HCEC 1CT (cell line): ENCODE data around the gene CYP27B1.

Experiments used
- DNase-seq: peaks from one replicate; pipeline ENCODE4 v3.0.0-alpha.2; 2017

CYP27B1 gene, protein sequence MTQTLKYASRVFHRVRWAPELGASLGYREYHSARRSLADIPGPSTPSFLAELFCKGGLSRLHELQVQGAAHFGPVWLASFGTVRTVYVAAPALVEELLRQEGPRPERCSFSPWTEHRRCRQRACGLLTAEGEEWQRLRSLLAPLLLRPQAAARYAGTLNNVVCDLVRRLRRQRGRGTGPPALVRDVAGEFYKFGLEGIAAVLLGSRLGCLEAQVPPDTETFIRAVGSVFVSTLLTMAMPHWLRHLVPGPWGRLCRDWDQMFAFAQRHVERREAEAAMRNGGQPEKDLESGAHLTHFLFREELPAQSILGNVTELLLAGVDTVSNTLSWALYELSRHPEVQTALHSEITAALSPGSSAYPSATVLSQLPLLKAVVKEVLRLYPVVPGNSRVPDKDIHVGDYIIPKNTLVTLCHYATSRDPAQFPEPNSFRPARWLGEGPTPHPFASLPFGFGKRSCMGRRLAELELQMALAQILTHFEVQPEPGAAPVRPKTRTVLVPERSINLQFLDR

DNA sequence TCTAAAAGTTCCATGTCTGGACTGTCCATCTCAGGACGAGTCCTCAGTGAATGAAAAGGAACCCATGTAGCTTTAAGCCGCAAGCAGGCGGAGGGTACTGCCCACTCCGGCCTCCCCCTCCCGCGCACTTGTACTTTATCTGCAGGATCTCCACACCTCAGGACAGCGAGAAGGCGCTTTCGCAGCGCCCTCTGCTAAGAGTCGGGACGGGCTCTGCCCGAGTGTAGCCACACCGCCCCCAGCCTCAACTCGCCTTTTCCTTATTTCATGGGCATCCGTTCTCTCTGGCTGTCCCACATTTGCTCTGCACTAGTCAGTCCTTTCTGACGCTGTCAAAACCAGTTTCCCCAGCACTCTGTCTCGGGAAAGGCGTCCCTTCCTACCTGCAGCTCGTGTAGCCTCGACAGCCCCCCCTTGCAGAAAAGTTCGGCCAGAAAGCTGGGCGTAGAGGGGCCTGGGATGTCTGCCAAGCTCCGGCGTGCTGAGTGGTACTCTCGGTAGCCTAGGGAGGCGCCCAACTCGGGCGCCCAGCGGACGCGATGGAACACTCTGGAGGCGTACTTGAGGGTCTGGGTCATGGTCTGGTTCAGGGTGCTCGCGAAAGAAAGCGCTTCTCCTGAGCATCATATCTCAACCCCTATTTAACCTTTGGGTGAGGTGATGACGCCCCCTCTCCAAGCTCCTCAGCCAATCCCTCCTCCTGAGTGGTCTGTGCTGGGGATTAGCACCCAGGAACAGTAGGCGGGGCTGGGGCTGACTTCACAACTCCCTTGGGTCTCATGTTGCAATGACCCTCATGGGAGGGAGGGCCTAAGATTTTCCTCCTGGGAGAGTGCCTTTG, at the start of gene CYP27B1:
CYP27B1 (minus strand) TSS at position 615 of the 841 bp plus-strand sequence; CDS start at position 578, 37 bp downstream.
- no peak for DNase-seq

DNA sequence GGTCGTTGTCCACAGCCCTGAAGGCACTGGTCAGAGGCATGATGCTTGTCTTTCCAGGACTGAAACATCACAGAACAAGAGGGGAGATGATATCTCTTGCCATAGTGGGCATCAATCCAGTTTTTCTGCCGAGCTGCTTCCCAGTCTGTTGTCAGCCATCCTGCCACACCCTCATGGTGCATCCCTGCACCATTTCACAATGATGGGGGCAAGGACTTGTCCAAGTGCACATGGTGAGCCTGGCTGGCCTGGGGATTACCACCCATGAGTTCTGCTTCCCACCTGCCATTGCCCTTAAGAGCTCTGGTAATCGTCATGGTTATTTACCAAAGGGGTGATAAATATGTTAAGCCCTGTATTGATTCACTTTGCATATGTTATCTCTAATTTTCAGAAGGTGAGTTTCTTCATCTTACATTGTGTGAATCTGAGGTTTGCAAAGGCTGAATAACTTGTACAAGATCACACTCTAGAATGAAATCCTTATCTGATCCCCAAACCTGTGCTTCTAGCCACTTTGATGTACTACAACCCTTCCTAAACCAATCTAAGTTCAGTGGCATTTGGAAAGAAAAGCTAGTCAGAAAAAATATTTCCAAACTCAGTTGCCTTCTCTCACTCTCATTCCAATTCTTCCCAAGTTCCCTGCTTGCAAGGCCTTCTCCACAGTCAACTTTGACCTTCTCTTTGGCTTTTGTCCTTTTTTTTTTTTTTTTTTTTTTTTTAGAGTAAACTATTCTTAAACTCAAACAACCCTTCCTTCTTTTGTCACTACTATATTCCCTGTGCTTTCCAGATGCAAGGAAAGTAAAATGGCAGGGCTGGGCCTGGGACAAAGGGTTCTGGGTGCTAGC, 49.4 kb upstream of the CYP27B1 start:
- DNase-seq, result no peak

DNA sequence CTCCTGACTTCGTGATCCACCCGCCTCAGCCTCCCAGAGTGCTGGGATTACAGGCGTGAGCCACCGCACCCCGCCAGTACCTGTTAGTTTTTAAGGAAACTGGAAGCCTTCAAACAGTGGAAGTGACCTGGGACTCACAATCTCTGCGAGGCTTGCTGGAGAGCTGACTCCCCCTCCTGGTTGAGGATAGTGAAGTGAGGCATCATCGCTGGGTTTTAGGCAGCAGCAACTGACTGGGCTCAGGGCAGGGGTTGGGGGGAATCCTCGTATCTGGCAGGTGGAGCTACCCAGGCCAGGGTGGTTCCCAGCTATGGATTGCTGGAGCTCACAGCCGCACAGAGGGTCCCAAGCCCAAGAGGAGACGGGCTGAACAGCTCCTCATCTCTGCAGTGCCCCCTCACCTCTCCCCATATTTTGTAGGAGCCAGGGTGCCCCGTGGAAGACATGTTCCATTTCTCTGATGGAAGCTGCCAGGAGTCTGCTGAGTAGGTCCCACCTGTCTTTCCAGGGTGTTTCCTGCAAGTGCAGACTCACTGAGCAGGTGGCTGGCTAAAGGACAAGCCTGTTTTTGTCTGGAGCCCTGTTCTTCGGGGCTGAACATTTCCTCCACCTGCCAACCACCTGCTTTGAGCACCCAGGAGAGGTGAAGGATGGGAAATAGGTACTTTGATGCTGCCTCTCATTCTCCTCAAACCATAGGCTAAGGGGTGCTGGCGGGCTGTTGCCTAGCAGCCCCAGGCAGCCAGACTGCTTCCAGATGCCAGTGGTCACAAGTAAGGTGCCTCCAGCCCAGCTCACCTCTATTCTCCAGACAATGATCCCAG, 48.5 kb upstream of the CYP27B1 start:
- DNase-seq, result no peak

DNA sequence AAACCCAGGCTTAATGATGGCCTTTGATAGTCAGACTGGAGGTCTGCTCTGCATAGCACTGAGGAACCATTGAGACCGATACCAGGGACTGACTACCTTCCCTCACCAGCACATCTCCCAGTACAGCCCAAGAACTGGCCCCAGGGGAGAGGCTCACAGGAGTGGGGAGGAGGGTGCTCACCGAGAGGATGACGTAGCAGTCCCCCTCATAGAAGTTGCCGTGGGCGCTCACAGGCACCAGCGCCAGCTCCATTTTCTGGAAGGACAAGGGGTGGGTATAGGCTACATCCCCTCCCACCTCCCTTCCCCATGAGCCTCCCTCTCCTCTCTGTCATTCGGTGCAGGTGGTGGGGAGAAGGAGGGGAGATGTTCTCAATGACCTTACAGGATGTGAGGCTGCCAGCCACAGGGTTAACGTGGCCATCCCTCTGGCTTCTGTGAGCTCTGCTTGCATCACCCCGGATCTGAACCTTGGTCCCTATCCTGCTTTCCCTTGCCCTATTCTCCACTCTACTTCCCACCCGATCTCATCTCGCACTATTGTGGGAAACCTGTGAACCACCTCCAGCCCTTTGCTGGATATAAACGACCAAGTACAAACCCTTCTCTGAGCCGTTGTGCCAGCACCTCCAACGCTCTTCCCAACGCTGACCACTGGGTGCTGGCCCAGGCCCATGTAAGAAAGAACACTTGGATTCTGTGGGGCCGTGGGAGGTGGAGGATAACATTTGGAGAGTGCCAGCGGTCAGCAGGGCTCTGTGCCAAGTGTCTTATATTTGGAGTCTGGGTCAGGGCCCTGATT, 47.3 kb upstream of the CYP27B1 start:
- DNase-seq, result no peak

DNA sequence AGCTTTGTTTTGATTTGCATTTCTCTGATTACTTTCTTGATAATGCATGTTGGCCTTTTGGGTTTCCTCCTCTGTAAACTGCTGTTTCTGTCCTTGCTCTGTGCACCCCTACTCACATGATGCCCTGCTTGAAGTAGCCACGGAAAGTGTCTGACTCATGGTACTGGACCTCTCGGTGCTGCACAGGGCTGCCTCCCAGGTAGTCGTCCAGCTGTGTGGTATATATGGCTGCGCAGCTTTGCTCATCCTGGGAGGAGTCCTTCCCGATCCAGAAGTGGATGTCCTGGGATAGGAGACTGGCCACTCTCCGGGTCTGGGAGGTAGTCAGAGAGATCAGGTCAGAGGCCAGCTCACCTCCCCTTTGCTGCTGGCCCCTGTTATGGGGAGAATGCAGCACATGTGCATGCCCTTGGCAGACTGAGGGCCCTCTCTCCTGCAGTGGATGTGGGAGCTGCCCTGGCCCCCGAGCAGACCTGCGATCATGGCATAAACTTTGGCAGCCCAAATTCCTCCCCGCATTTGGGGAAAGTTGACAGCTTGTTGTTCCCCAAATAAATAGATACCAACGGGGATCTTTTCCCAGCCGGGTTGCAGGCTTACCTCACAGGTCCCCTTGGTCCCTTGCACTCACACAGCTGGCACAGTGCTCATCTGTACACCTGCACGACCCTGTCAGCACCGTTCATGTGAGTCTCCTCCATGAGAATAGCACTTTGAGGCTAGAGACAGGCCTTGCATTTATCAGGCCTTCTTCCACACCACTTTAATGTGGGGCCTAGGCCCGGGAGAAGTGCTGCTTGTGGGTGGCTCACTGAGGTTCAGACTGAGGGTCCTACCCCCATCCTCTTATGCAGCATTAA, 46.5 kb upstream of the CYP27B1 start:
- DNase-seq, result no peak

DNA sequence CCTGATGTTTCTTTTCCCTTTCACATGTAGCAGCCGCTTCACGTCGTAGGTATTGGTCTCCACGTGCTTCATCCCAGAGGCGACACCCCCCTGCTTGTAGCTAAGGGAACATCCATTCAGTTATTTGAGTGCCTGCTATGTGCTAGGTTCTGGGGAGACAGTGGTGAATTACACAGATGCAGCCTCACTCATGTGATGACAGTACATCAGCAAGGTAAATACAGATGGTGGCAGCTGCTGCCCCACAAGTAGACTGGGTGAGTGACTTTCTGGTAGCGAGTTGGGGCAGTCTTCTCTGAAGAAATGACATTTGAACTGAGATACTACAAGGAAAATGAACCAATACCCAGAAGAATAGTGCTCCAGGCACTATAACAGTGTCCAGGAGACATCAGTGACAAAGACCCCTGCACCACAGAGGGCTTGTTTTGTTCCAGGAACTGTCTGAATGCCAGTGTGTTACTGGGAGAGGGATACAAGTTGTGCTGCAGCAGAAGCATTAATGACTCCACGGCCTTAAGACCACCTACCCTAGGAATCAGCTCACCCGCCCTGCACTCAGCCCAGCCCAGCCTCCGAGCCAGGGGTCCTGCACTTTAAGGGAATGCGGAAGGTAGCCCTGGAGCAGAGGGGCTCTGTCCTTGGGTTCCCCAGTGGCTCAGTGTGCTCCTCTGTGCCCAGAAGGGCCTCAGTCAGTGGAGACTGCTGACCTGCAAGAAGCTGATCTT, 44.3 kb upstream of the CYP27B1 start:
- no peak for DNase-seq

DNA sequence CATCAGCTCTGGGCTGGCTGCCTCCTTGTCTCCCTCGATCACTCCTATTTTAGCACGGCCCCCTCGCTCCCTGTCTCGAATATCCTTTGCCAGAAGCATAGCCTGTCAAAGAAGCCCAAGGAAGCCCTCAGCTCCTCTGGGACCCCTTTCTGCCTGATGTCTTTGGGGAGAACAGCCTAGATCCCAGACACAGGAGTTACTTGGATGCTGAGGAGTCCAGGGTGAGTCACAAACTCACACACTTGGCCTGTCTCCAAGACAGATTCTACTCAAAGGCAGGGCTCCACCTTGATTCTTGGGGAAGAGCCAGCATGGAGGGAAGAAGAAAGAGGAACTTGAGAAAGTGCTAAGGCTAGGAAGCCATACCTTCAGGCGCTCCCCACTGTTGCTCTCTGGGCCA, 43.6 kb upstream of the CYP27B1 start:
- peak; percentile 34 for DNase-seq

DNA sequence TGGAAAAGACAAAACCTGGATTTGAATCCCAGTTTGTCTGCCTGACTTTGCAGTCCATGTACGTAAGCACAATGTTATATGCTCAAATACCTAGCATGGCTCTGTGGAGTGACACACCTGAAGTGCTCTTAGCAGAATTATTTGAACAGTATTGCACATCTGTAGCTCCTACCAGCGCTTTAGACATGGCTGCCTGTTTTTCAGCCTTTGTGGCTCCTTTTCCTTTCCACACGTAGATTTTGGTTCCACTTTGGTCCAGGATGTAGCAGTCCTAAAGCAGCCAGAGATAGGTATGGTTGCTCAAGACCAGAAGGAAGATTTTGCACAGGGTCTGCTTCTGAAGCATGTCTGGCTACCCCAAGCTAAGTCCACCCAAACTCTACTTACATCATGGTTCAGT, 42.5 kb upstream of the CYP27B1 start:
- DNase-seq, result no peak

DNA sequence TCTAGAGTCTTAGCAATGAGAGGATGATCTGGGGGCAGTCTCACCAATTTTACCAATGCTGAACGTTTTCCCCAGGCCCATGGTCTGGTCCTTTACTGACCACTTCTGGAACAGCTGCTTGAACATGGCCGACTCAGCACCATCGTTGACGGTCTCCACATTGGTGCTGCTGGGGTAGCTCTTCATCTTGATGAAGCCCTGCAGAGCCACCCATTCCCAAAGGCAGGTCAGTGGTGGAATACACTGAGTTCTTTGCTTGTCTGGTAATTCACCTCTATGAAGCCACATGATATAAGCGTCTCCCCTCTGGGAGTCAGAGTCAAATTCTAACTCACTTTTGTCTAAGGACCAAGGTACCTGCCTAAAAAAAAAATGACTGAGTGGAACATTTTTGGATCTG, 41.5 kb upstream of the CYP27B1 start:
- DNase-seq, result no peak

DNA sequence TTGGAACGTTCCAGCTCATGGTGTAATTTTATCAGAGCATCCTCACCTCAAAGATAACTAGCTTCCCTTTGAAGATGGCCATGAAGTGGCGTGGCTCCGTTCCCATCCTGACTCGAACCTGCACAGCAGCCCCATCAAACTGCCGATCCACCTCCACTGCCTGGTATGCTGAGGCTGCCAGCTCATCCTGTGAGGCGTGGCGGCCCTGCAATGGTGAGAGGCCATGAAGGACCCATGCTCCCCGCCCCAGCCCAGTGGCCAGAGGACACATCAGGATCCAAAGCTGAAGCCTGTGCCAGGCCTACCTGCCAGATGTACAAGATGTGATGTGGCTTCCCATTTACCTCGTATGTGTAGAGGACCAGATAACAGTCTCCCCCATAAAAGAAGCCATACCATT, 40.4 kb upstream of the CYP27B1 start:
- DNase-seq, result no peak

DNA sequence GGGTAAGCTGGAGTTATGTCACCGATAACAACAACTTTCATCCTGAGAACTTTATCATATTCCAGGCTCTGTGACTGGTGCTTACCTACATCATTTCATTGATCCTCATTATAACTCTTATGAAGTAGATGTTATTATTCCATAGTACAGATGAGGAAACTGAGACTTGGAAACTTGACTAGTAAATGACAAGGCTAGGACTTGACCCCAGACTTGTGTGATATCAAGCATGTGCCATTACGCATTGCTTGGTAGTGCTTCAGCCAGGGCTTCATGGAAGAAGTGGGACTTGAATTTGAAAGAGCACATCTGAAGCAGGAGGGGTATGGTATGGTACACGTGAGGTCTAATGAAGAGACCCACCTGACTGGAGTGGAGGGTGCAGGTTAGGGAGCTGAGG, 39.8 kb upstream of the CYP27B1 start:
- DNase-seq, result no peak

DNA sequence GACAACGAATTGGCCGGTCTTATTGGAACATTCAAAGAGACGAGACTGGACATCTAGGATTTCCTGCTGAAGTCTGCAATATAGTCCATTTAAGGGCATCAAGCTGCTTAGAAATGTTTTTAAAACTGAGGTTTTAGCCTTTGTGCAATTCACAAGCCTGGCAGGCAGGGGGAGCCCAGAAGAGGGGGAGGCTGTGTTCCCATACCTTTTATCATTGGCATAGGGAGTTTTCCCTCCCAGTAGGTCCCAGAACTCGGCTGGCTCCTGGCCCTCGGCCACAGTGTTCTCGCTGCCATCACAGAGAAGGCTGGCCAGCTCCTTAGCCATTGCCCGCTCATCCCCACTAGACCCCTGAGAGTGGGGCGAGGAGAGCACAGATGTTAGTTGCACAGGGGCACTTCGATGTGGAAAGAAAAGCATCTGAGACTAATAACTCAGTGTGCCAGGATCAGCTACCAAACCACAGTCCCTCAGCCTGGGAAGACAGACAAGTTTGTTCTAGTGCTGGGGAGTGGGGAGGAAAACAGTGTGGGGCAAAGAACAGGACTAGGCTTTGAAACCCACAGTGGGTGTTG, 36.5 kb upstream of the CYP27B1 start:
- DNase-seq, result peak; percentile 58

DNA sequence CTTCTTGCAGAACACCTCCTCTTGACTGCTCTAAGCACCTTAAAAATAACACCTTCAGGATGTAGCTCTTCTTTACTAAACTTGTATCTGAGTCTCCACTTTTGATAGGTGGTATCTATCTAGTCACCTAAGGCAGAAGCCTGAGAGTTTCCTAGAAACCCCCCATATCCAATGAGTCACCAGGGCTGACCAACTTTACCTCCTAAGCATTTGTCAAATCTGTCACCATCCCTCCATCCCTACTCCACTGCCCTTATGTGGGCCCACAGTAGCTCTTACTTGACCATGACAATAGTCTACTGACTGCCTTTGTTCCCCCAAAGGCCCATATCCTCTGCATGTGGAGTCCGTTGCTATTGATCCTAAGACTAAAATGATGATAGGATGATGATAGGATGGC, 35.7 kb upstream of the CYP27B1 start:
- DNase-seq, result no peak

DNA sequence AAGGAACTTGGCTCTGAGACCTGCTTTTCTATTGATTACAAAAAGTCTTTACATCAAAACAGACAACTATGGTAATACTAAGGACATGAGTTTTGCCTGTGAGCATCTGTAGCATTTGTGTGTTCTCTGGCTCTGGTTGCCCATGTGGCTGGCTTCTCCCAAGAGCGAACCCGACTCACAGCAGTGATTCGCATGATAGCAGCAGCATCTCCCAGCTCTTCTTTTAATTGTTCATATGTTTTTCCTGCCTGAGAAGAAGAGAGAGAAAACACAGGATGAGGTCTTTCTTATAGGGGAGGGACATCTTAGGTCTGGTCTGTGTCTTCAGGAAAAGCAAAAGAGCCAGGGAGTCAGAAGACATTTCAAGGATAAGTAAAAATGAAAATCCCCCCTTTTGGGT, 34.1 kb upstream of the CYP27B1 start:
- DNase-seq, result no peak

DNA sequence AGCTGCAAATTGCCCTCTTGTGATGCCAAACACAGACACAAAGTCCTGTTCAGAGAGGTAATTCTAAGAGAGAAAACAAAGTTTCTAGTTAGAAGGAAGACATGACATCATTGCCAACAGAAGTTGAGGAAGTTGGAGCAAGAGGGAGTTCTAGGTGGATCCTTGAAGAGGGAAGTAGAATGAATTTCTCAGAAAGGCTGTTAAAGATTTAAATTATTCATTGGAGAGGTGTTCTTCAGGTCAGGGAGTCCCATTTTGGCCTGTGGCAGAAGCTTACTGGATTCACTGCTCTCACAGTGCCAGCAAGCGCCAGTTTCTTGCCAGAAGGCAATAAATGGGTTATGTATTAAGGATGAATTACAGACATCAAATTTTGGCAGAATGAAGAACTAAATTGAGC, 31.1 kb upstream of the CYP27B1 start:
- no peak for DNase-seq

DNA sequence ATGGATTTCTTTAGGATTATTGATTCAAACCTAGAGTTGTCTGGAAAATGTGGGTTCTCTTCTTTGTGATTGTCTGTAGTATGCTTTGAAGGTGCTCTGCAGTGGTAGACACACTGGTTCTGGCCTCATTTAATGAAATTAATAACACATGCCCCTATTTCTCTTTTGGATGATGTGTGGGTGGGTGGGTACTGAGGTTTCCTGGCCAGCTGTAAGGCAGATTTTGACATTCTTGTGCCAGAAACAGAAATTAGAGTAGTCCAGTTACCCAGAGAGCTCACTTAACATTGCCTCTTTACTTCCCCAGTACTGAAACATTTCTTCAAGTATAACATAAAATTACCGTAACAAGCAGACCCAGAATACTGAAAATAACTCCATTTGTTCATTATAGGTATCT, 30.1 kb upstream of the CYP27B1 start:
- no peak for DNase-seq

DNA sequence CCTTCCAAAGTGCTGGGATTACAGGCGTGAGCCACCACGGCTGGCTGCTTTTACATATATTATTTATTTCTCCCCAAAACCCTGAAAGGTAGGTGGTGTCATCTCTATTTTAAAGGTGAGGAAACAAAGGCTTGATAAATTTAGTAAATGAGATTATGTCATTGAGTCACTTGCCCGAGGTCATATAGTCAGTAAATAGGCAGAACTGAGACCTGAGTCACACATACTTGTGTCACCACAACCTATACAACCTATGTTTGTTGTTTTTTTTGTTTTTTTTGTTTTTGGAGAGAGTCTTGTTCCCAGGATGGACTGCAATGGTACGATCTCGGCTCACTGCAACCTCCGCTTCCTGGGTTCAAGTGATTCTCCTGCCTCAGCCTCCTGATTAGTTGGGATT, 28.5 kb upstream of the CYP27B1 start:
- no peak for DNase-seq

DNA sequence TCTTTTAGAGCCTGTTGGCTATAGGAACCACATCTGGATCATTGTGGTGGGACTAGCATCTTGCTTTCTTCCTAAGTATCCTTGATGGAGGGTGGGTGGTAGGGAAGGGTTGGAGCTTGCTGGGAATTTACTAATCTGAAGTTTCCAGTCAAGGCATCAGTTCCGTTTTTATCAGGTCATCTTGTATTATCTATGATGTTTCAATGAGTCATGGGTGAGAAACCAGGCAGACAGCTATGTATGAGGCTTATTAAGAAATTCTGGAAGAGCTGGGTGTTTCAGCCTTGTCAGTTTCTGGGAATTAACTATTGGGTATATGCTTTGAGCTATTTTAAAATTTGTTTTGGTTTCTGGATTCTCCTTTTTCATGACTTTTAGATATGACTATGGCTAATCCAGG, 27.0 kb upstream of the CYP27B1 start:
- peak; percentile 85 for DNase-seq

DNA sequence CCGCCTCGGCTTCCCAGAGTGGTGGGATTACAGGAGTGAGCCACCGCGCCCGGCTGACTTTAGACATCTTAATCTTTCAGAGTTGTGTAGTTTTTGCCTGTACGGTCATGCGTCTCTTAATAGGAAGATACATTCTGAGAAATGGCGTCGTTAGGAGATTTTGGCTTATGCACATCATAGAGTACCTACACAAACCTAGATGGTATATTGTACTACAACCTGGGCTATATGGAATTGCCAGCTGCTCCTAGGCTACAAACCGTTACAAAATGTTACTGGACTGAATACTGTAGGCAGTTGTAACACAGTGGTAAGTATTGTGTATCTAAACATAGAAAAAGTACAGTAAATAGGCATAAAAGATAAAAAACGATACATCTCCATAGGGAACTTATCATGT, 17.0 kb upstream of the CYP27B1 start:
- no peak for DNase-seq
